IPS-NIHi7 (cell line): ENCODE measurements around the gene SLIT1.

ENCODE experiments used
- DNase-seq: peaks from one replicate; pipeline ENCODE4 v3.0.0; 2012; ENCODE audit warnings: mixed read lengths; ENCODE audit errors: extremely low spot score

Gene SLIT1

DNA sequence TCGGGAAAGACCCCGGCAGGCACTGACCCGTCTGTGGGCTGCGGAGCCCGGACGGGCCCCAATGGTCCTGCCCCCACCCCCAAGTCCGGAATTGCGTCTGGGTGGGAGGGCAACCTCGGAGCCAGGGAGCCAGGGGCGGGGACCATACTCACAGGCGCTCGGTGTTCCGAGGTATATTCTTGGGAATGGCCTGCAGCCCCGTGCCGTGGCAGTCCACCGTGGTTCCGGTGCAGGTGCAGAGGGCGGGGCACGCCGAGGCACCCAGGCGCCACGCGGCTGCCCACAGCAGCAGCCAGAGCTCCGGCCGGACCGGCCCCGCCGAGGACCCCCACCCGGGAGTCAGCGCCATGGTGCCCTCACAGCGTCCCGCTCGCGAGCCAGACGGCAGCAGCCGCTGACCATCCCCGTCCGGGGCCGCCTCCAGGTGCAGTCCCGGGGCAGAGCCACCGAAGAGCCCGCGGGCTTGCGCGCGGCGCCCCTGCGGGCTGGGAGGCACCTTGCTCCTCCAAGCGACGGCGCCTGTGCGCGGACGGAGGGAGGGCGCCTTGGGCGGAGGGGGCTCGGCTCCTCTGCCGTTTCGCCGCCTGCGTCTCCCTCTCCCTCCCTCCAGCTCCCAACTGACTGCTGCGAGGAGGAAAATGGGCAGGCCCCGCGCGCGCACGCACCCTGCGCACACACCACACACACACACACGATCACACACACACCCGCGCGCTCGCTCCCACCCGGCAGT is at the start of gene SLIT1:
Gene SLIT1, minus strand, starts transcription at position 634 of the 733 bp plus-strand sequence. Its CDS starts 285 bp downstream, at position 349.
- DNase-seq, result peak; percentile 59

GRCh38 chr10:97235353-97235752 is 49.6 kb upstream of the SLIT1 start:
- no peak for DNase-seq

DNA sequence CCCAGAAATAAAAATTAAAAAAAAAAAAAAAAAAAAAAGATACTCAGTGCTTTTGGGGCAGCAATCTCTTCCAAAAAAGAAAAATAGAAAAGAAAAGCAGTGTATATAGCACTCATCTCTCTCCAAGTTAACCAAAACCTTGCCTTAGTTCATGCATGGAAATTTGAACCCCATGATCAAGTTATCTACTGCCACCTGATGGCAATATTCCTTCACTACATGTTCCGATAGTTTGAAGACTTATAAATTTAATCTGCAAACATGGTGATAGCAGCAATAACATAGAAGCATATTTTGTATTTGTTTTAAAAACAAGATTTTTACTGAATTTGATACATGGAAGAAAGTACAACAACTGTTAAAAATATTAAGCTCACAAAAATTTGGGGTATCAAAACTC is 48.6 kb upstream of the SLIT1 start:
- peak; percentile 32 for DNase-seq

DNA sequence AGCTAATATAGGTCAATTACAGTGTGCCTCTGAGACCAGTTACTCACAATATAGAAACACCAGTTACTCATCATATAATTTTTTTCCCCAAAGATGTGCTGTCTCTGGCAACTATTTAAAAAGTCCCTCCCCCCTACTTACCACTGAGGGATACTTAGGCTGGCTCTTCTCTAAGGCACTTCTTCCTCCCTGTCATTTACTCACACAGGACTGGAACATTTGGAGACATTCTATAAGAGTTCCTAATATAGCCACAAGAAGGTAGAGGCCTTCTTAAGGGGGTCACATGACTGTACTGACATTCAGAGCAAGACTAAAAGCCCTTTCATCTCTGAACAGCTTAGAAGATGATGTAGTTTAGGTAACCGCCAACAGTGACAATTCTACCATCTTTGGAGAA is 44.4 kb upstream of the SLIT1 start:
- no peak for DNase-seq

GRCh38 chr10:97229322-97230015 is 43.7 kb upstream of the SLIT1 start:
- no peak for DNase-seq

DNA sequence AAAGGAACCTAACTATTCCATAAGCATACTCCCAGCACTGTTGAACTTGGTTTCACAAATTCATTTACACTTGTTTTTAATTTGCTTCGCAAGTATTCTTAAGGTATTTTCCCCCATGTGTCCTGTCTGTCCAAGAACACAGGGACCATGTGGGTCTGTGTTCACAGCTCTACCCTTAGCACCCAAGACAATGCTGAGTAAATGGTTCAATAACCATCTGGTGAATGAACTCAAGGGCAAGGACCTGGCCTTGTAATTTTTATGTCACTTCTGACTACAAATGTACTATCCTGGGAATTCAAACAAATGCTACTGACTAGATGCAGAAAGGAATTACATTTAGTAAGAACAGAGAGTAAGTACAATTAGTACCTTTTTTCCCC is 43.0 kb upstream of the SLIT1 start:
- no peak for DNase-seq

GRCh38 chr10:97228130-97228774 is 42.5 kb upstream of the SLIT1 start:
- DNase-seq, result no peak

DNA sequence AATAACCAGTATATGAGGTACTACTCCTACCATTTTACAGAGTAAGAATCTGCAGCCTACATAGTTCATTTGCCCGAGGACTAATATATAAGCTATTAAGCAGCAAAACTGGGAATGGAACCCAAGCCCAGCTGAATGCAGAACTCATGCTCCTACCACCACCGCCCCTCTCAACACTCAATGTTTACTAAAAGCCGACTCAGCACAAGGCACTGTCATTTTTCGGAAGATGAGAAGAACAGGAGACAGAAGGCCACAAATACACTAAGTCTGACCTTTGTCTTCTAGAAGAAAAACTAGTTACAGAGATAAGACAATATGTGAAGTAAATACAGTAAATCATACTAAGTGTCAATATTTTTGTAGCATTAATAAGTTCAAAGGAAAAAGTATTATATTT is 40.6 kb upstream of the SLIT1 start:
- DNase-seq, result no peak

DNA sequence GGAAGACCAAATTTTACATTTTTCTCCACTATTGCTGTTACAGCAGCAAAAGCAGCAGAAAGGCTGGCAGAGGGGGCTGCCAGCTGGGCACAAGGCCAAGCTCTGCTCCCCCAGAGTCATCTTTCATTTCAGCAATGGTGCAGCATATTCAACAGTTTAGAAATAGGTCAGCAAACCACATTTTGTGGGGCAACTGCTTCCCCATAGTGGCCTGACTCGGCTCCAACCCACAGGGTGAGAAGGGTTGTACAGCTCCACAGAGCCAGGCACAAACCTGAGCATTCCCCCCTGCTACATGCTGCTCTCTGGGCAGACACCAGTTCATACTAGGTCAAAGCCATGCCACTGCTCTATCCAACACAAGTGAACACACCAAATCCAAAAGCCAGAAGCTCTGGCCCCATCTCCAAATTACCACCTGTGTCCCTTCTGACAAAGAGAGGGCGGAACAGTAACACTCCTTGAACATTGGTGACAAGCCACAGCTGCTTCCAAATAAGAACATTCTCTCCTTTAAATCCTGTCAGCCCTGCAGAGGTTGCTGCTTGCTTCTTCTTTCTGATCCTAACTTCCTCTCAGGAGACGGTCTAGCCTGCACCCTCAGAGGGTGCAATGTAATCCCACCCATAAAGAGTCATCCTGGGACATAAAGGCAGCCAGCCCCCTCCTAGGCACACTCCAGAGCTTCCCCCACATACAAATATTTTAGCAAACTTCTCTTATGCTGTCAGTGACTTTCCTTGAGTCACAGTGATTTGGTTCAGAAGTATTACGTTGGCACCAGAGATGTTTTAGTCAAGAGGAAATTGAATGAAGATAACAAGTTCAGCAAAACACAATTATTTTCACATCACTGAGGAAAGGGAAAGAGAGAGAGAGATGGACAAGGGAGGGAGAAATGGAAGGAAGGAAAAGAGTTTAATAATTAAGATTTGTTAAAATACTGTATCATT is 39.0 kb upstream of the SLIT1 start:
- DNase-seq, result no peak

GRCh38 chr10:97222326-97222961 is 36.7 kb upstream of the SLIT1 start:
- peak; percentile 83 for DNase-seq

GRCh38 chr10:97220355-97220754 is 34.6 kb upstream of the SLIT1 start:
- no peak for DNase-seq

DNA sequence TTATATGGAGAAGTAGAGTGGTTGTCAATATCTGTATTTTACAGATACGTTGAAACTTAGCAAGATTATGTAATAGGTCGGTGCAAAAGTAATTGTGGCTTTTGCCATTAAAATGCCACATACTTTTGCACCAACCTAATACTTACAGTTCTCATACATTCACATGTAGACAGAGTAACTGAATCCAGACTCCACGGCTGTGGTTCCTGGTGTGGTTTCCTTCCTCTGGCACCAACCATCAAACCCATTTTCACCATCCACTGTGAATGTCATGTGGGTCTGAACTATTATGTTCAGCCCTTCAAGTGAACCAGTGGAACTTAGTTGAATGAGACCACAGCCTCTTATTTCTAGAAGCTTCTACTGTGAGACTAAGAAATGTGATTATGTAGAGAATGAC is 31.5 kb upstream of the SLIT1 start:
- no peak for DNase-seq

DNA sequence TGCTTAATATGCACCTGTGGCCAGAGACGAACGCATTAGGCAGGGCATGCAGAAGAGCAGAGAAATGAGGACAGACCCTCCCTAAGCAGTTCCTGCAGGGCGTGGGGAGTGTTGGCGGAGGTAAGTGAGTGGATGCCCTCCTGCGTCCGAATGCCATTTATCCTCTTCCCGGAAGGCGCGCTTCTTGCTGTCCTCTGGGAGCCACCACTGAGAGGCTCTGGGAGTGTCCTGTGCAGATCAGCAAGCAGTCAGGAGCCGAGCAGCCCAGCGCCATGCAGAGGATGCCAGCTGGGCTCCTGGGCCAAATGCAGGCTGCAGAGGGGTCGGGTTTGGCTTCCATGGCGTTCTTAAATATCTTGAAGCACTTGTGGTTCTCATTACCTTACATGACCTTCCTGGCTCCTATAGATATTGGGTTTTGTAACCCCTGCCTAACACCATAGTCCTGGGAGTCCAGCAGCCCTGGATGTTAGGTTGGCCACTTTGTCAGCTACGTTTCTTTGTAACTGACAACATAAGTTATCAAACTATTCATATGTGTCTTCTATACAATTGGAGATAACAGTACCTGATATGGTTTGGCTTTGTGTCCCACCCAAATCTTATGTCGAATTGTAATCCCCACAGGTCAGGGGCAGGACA is 30.0 kb upstream of the SLIT1 start:
- DNase-seq, result no peak

GRCh38 chr10:97213431-97213830 is 27.7 kb upstream of the SLIT1 start:
- no peak for DNase-seq

DNA sequence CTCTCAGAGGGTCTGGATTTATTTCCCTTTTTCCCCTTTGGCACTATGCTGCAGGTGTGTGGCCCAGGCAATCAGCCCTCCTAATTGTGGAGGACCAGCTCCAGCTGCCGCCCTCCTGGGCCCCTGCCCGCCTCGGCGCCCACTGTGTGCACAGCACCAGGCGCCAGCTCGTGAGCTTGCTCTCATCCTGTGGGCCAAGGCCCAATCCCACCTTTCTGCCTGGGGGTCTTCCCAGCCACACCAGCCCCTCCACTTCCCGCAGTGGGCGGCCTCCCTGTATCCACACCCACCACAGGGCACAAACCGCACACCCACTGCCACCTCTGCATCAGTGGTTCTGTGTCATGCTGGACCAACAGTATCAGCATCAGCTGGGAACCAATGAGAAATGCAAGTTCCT is 25.5 kb upstream of the SLIT1 start:
- DNase-seq, result no peak

DNA sequence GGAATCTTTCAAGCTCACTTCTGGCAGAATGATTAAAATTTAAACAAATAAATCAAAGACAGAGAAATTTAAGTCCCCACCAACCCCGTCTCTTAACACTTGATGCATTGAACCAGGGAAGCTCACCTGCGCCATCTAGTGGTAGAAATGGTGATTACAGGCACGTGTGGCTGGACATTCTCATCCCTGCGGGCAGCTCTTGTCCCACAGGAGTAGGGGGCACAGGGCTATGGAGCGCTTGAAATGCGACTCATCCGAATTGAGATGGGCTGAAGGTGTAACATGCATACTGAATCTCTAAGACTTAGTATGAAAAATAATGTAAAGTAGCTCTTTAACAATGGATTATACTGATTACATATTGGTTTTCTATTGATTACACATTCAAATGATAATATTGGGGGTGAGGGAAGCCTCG is 24.8 kb upstream of the SLIT1 start:
- peak; percentile 86 for DNase-seq

DNA sequence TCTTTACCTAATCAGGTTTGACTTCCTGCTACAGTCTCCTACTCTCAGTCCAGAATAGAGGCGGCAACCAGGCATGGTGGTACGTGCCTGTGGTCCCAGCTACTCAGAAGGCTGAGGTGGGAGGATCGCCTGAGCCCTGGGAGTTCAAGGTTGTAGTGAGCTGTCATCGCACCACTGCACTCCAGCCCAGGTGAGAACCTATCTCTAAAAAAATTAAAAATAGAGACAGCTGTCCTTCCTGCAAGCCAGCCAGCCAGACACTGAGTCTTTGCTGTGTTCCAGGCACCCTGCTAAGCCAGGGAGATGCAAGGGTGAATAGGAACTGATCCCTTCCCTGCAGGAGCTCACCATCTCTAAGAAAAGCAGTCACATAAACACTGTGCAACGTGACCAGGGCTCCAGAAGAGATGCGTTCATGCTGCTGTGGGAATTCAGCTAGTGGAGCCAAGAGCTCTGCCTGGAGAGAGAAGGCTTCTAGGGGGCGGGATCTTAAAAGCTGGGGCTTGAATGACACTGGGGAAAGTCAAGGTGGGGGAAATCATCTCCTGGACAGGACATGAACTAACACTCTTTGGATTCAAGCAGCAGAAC is 22.1 kb upstream of the SLIT1 start:
- no peak for DNase-seq

- no peak for DNase-seq
Measured at GRCh38 chr10:97207131-97207530, 21.4 kb upstream of the SLIT1 start.

- DNase-seq, result no peak
Measured at GRCh38 chr10:97204826-97205679, 19.3 kb upstream of the SLIT1 start.
